Smooth muscle cell (in vitro differentiated cells): ENCODE data around the gene LIMK1. TPM values are rescaled to one million over a fixed set of nuclear protein-coding genes. Genes with fewer than 3 reads are reported as not detected.
"Not testable (repeated sequence)": the region's sequence is repeated elsewhere in the genome, so short reads cannot be mapped to it uniquely, and the experiment has no call there.

Source experiments
- DNase-seq: peaks from one replicate; lab custom pipeline; 2025; ENCODE audit not compliant: unreplicated experiment; lab: John Stamatoyannopoulos, UW
- H2AFZ ChIP-seq: fragments of 200-600 bp; sonication (generic); 2 replicates; pipeline ENCODE4 v1.6.0; 2016; ENCODE audit warnings: antibody characterized with exemption, low read depth, mild to moderate bottlenecking
- H3F3A ChIP-seq: fragments of 200-600 bp; sonication (generic); 2 replicates; pipeline ENCODE4 v1.6.0; 2017; ENCODE audit warnings: antibody characterized with exemption, low read depth
- H3K27ac ChIP-seq: fragments of 200-600 bp; sonication (generic); 2 replicates; pipeline ENCODE4 v1.5.1; 2016; ENCODE audit warnings: low read depth, mild to moderate bottlenecking
- H3K27me3 ChIP-seq: fragments of 200-600 bp; sonication (generic); 2 replicates; pipeline ENCODE4 v1.6.1; 2016; ENCODE audit warnings: low read depth, mild to moderate bottlenecking
- H3K36me3 ChIP-seq: fragments of 200-600 bp; sonication (generic); 2 replicates; pipeline ENCODE4 v1.5.1; 2016; ENCODE audit warnings: low read depth
- H3K4me1 ChIP-seq: fragments of 200-600 bp; sonication (generic); 2 replicates; pipeline ENCODE4 v1.5.1; 2016; ENCODE audit warnings: low read depth
- H3K4me2 ChIP-seq: fragments of 200-600 bp; sonication (generic); 2 replicates; pipeline ENCODE4 v1.6.0; 2016; ENCODE audit warnings: mild to moderate bottlenecking
- H3K4me3 ChIP-seq: fragments of 200-600 bp; sonication (generic); 2 replicates; pipeline ENCODE4 v1.5.1; 2016; ENCODE audit warnings: mild to moderate bottlenecking
- H3K79me2 ChIP-seq: fragments of 200-600 bp; sonication (generic); 2 replicates; pipeline ENCODE4 v1.6.0; 2016; ENCODE audit warnings: low read depth, mild to moderate bottlenecking
- H3K9ac ChIP-seq: fragments of 200-600 bp; sonication (generic); 2 replicates; pipeline ENCODE4 v1.6.0; 2016; ENCODE audit warnings: low read depth
- H3K9me3 ChIP-seq: fragments of 200-600 bp; sonication (generic); replicated peaks from 2 replicates; pipeline ENCODE4 v1.5.1; 2016; ENCODE audit warnings: low read depth
- H4K20me1 ChIP-seq: fragments of 200-600 bp; sonication (generic); 2 replicates; pipeline ENCODE4 v1.6.0; 2016; ENCODE audit warnings: low read depth
- CTCF ChIP-seq: fragments of 200-600 bp; sonication (generic); IDR thresholded peaks from 2 replicates; pipeline ENCODE4 v1.5.1; 2017; ENCODE audit warnings: borderline replicate concordance, mild to moderate bottlenecking, antibody characterized with exemption; ENCODE audit not compliant: insufficient read depth, poor library complexity, severe bottlenecking
- WGBS: methylation state at CpG from one replicate; pipeline ENCODE4 v1.1.7; 2016; ENCODE audit warnings: low lambda C conversion rate; 5-methylcytosine and 5-hydroxymethylcytosine counted together
- polyA plus RNA-seq: library from polyadenylated mRNA; unstranded; fragments of >200 nt; fragmentation: Nextera tagmentation; extraction: Ambion mirVana; gene quantifications from 2 replicates; pipeline ENCODE4 v1.2.1, GENCODE V29; 2016
- total RNA-seq: library from RNA; depleted of rRNA; stranded (reverse); fragments of >200 nt; gene quantifications from 2 replicates; pipeline ENCODE4 v1.2.3, GENCODE V29; 2014

LIMK1 gene
- total and polyA plus RNA-seq, 2 experiments from 2014 or later, result 23.6 to 29.2 TPM

GRCh38 chr7:74042746-74043522 is 40.7 kb upstream of the LIMK1 start:
- Histone ChIP-seq H3K27ac (no peak overlapping the region), H3K4me3 (no peak overlapping the region), H3K4me1 (peaks cover 16% of the 10 kb centered on the region), H3K9ac (no peak overlapping the region), H3K27me3 (peaks cover 6% of the 10 kb centered on the region), H3K36me3 (no peaks in the 10 kb centered on the region), H3K4me2 (peak overlapping the region; percentile 44), H3K9me3 (no peaks in the 10 kb centered on the region), H3K79me2 (no peaks in the 10 kb centered on the region), H3F3A (no peaks in the 10 kb centered on the region), H2AFZ (no peak overlapping the region), H4K20me1 (no peaks in the 10 kb centered on the region)
- 82% methylated on average over 24 of the region's 24 CpGs for WGBS
- no peak for TF ChIP-seq CTCF
- DNase-seq, result no peak

GRCh38 chr7:74043523-74043951 is 40.1 kb upstream of the LIMK1 start:
- peaks cover 6% of the 10 kb centered on the region for H3K27me3 ChIP-seq
- H2AFZ ChIP-seq, result no peak overlapping the region
- no peaks in the 10 kb centered on the region for H3K36me3 ChIP-seq
- DNase-seq, result no peak
- H3K9me3 ChIP-seq, result no peaks in the 10 kb centered on the region
- WGBS, result 28% methylated on average over 9 of the region's 9 CpGs
- no peaks in the 10 kb centered on the region for H3F3A ChIP-seq
- H3K79me2 ChIP-seq, result no peaks in the 10 kb centered on the region
- H3K9ac ChIP-seq, result no peak overlapping the region
- peaks cover 16% of the 10 kb centered on the region for H3K4me1 ChIP-seq
- H3K4me3 ChIP-seq, result no peak overlapping the region
- peak overlapping the region; percentile 44 for H3K4me2 ChIP-seq
- no peak for TF ChIP-seq CTCF
- no peak overlapping the region for H3K27ac ChIP-seq
- no peaks in the 10 kb centered on the region for H4K20me1 ChIP-seq

GRCh38 chr7:74044366-74045350 is 38.9 kb upstream of the LIMK1 start:
- Histone ChIP-seq H3K27me3 (peaks cover 6% of the 10 kb centered on the region), H2AFZ (no peak overlapping the region), H3K4me1 (peaks cover 16% of the 10 kb centered on the region), H3K4me2 (no peak overlapping the region), H3F3A (no peaks in the 10 kb centered on the region), H3K9ac (no peak overlapping the region), H3K4me3 (no peak overlapping the region), H3K36me3 (no peaks in the 10 kb centered on the region), H4K20me1 (no peaks in the 10 kb centered on the region), H3K79me2 (no peaks in the 10 kb centered on the region), H3K27ac (no peak overlapping the region), H3K9me3 (no peaks in the 10 kb centered on the region)
- no peak for TF ChIP-seq CTCF
- WGBS, result 69% methylated on average over 20 of the region's 20 CpGs
- DNase-seq, result no peak

- peaks cover 16% of the 10 kb centered on the region for H3K4me1 ChIP-seq
- not testable (repeated sequence) for H3K9ac ChIP-seq, H3K4me3 ChIP-seq, H3K79me2 ChIP-seq, H3K9me3 ChIP-seq, H4K20me1 ChIP-seq, DNase-seq, H3K36me3 ChIP-seq, H3F3A ChIP-seq, H3K27ac ChIP-seq, H2AFZ ChIP-seq, H3K27me3 ChIP-seq, H3K4me2 ChIP-seq
- 91% methylated on average over 7 of the region's 7 CpGs for WGBS
These were observed 37.0 kb upstream of the LIMK1 start for GRCh38 chr7:74046581-74046980.
